T-cell (primary cell): ENCODE data around the gene AQP3. TPM values are rescaled to one million over a fixed set of nuclear protein-coding genes. Genes with fewer than 3 reads are reported as not detected.
"Not testable (repeated sequence)": the region's sequence is repeated elsewhere in the genome, so short reads cannot be mapped to it uniquely, and the experiment has no call there.

Experiments
- ATAC-seq, 4 experiments: fragments of 200-7000 bp in 3 of 4; fragments of 150-1000 bp in 1 of 4; cut with Tn5 transposase; replicated peaks in 1 of 4; 1 replicate in 3 of 4; 2 replicates in 1 of 4; pipeline ENCODE4 v1.10.0; 2021; ENCODE audit warnings: moderate library complexity in 3 of 4, mild to moderate bottlenecking in 2 of 4, moderate number of reproducible peaks in 1 of 4
- CTCF ChIA-PET, 2 donors: fragments of 300-600 bp; sonication (Branson Sonifier 250); formaldehyde crosslinking; loops; one replicate each; lab custom pipeline; 2022; ENCODE audit warnings: antibody characterized with exemption in 2 of 2; lab: Charles Lee
- POLR2A ChIA-PET, 2 donors: fragments of 300-600 bp; sonication (Branson Sonifier 250); formaldehyde crosslinking; loops; one replicate each; lab custom pipeline; 2022; ENCODE audit warnings: antibody characterized with exemption in 2 of 2; lab: Charles Lee
- DNase-seq, 35 experiments: peaks; one replicate each; pipeline versions ENCODE4 v3.0.0 to v3.0.0-alpha.2; 2013 to 2023
- H3K27ac ChIP-seq: one replicate; pipeline ENCODE4 v1.5.1; 2013; ENCODE audit warnings: low read length
- H3K27me3 ChIP-seq, 2 experiments: replicated peaks in 1 of 2; 1 replicate in 1 of 2; 2 replicates in 1 of 2; pipeline versions ENCODE4 v1.6.1 to v1.7.0; 2013; ENCODE audit warnings: low read length in 1 of 2, mixed read lengths in 1 of 2; ENCODE audit not compliant: control insufficient read depth in 2 of 2, insufficient read depth in 2 of 2; ENCODE audit errors: extremely low read depth in 1 of 2
- H3K36me3 ChIP-seq, 2 donors: 1 replicate in 1 of 2; 2 replicates in 1 of 2; pipeline versions ENCODE4 v1.6.1 to v1.7.0; 2013; ENCODE audit warnings: low read length in 1 of 2; ENCODE audit not compliant: control insufficient read depth in 2 of 2, insufficient read depth in 1 of 2; ENCODE audit errors: extremely low read depth in 1 of 2
- H3K4me1 ChIP-seq, 2 experiments: 1 replicate in 1 of 2; 2 replicates in 1 of 2; pipeline versions ENCODE4 v1.6.1 to v1.7.0; 2013; ENCODE audit warnings: low read length in 2 of 2, mixed read lengths in 1 of 2; ENCODE audit not compliant: insufficient read depth in 2 of 2, control insufficient read depth in 1 of 2; ENCODE audit errors: extremely low read depth in 1 of 2
- H3K4me3 ChIP-seq, 2 donors: 1 replicate in 1 of 2; 2 replicates in 1 of 2; pipeline versions ENCODE4 v1.5.1 to v1.7.0; 2013; ENCODE audit warnings: mild to moderate bottlenecking in 2 of 2, low read length in 1 of 2, moderate library complexity in 1 of 2; ENCODE audit not compliant: control insufficient read depth in 1 of 2; ENCODE audit errors: extremely low read depth in 1 of 2
- H3K9me3 ChIP-seq: 2 replicates; pipeline ENCODE4 v1.7.0; 2013
- H3K27ac Mint-ChIP-seq, 2 donors: one replicate each; pipeline ENCODE4 v1.8.0; 2020 to 2021; ENCODE audit warnings: mild to moderate bottlenecking in 2 of 2, mixed read lengths in 2 of 2
- H3K27me3 Mint-ChIP-seq, 2 donors: one replicate each; pipeline ENCODE4 v1.8.0; 2021 to 2022; ENCODE audit warnings: mixed read lengths in 2 of 2
- H3K36me3 Mint-ChIP-seq: one replicate; pipeline ENCODE4 v1.8.0; 2021; ENCODE audit warnings: mixed read lengths
- H3K4me1 Mint-ChIP-seq, 3 donors: one replicate each; pipeline ENCODE4 v1.8.0; 2020 to 2022; ENCODE audit warnings: mixed read lengths in 3 of 3, mild to moderate bottlenecking in 1 of 3
- H3K4me3 Mint-ChIP-seq, 3 donors: one replicate each; pipeline ENCODE4 v1.8.0; 2020 to 2022; ENCODE audit warnings: mild to moderate bottlenecking in 3 of 3, mixed read lengths in 3 of 3, moderate library complexity in 3 of 3
- H3K9me3 Mint-ChIP-seq, 3 donors: one replicate each; pipeline ENCODE4 v1.8.0; 2020 to 2022; ENCODE audit warnings: mixed read lengths in 3 of 3
- WGBS: methylation state at CpG from one replicate; pipeline ENCODE4 v1.1.5; 2013; ENCODE audit warnings: missing lambda C conversion rate; ENCODE audit not compliant: insufficient coverage; 5-methylcytosine and 5-hydroxymethylcytosine counted together
- total RNA-seq, 35 experiments: library from RNA in 6 of 35; stranded (reverse) in 6 of 35; fragments of 120-200 nt in 1 of 35; gene quantifications; one replicate each; pipeline versions ENCODE4 v1.2.1 to v1.2.4 and lab custom pipeline; 2013 to 2026

Gene AQP3
- total RNA-seq, 5 donors from 2014 or later (not counting 1 experiment from before 2014, with no cell fraction given): 85.7 to 130 (median 111) TPM

DNA sequence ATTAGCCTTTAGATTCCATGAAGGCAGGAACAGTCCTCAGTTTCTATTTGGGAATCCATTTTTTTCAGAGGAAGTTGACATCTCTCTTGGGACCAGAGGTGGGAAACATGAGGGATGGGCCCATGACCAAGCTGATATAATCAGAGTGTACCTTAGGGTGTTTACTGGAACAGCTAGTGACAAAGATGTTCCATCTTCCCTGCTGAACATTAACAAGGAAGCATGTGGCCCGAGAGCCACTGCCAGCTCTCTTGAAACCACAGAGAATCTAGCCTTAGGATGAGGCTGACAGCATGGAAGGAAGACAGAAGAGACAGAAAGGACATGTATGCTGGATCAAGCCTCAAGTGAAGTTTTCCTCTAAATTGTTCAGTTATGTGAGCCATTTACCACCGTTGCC is 16.0 kb downstream of the AQP3 start:
- 80% methylated on average over 1 of the region's 2 CpGs for WGBS
- H3K27ac ChIP-seq: no peak overlapping the region
- DNase-seq (no peak), ATAC-seq (no peak)
- Mint-ChIP-seq H3K9me3 (no peaks in the 10 kb centered on the region), H3K4me3 (no peak overlapping the region), H3K36me3 (no peaks in the 10 kb centered on the region), H3K4me1 (peaks cover 4 to 12% (median 6%) of the 10 kb centered on the region in 3 donors), H3K27ac (no peak overlapping the region), H3K27me3 (no peaks in the 10 kb centered on the region)
- no peaks in the 10 kb centered on the region for H3K36me3 ChIP-seq
- H3K9me3 ChIP-seq: no peaks in the 10 kb centered on the region
- CTCF ChIA-PET: no interaction called here
- H3K27me3 ChIP-seq: no peaks in the 10 kb centered on the region
- POLR2A ChIA-PET: interaction anchor here in 1 of 2 donors (0.7 kb wide), 1 partner anchor 35 kb away, joined by 4 read pairs; no protein-coding TSS in a partner anchor
- no peak overlapping the region for H3K4me3 ChIP-seq
- H3K4me1 ChIP-seq: no peaks in the 10 kb centered on the region

DNA sequence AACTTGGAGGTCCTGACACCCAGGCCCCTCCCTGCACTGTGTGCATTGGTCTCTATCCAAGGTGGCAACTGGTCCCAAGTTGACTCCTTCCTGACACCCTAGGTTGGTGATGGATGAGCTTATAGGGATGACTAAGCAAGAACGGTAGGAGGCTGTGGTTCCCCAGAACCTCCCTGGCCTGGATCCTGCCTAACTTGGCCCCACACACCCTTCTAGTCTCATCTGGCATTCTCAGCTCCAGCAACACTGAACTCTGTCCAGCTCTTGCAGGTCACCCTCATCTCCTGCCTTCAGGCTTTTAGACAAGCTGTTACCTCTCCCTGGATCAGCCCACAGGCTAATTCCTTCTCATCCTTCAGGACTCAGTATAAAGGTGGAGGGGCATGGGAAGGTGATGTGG is 16.5 kb downstream of the AQP3 start:
- H3K27ac Mint-ChIP-seq: no peak overlapping the region
- H3K27me3 ChIP-seq: no peaks in the 10 kb centered on the region
- no peaks in the 10 kb centered on the region for H3K36me3 Mint-ChIP-seq
- H3K27ac ChIP-seq: no peak overlapping the region
- H3K4me3 ChIP-seq: no peak overlapping the region
- no peaks in the 10 kb centered on the region for H3K9me3 ChIP-seq
- H3K27me3 Mint-ChIP-seq: no peaks in the 10 kb centered on the region
- DNase-seq: no peak
- 50% methylated on average over 1 of the region's 1 CpG for WGBS
- H3K4me1 ChIP-seq: no peaks in the 10 kb centered on the region
- no peak overlapping the region for H3K4me3 Mint-ChIP-seq
- no peak for ATAC-seq
- peaks cover 6 to 12% (median 8%) of the 10 kb centered on the region in 3 donors for H3K4me1 Mint-ChIP-seq
- POLR2A ChIA-PET: interaction anchor here in 1 of 2 donors (0.6 kb wide), 1 partner anchor 16 kb away, joined by 3 read pairs; the partner anchor contains the start of gene AQP3
- no peaks in the 10 kb centered on the region for H3K9me3 Mint-ChIP-seq
- H3K36me3 ChIP-seq: no peaks in the 10 kb centered on the region
- CTCF ChIA-PET: no interaction called here

DNA sequence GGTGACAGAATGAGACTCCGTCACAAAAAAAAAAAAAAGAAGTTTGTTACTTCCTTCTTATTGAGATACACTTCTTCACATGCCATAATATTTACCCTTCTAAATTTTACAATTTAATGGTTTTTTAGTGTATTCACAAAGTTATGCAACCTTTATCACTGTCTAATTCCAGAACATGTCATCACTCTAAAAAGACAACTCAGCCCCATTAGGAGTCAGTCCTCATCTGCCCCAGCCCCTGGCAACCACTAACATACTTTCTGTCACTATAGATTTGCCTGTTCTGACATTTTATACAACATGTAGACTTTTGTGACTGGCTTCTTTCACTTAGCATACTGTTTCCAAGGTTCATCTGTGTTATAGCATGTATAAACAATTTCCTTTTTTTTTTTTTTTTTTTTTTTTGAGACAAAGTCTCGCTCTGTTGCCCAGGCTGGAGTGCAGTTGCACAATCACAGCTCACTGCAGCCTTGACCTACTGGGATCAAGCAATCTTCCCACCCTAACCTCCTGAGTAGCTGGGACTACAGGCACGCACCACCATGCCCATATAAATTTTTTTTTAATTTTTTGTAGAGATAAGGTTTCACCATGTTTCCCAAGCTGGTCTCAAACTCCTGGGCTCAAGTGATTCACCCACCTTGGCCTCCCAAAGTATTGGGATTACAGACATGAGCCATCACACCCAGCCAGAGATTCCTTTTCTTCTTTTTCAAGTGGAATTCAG is 18.0 kb downstream of the AQP3 start:
- Histone ChIP-seq H3K9me3 (no peaks in the 10 kb centered on the region), H3K27me3 (no peaks in the 10 kb centered on the region), H3K36me3 (no peaks in the 10 kb centered on the region), H3K27ac (no peak overlapping the region), H3K4me1 (no peaks in the 10 kb centered on the region), H3K4me3 (no peak overlapping the region)
- WGBS: no CpG with 5 or more reads among the region's 3 CpGs
- no peaks in the 10 kb centered on the region for H3K27me3 Mint-ChIP-seq
- H3K9me3 Mint-ChIP-seq: no peaks in the 10 kb centered on the region
- no peak for ATAC-seq
- ChIA-PET POLR2A (no interaction called here), CTCF (no interaction called here)
- no peak overlapping the region for H3K27ac Mint-ChIP-seq
- DNase-seq: no peak
- H3K36me3 Mint-ChIP-seq: no peaks in the 10 kb centered on the region
- H3K4me1 Mint-ChIP-seq: peaks cover 6 to 12% (median 8%) of the 10 kb centered on the region in 3 donors
- H3K4me3 Mint-ChIP-seq: no peak overlapping the region

DNA sequence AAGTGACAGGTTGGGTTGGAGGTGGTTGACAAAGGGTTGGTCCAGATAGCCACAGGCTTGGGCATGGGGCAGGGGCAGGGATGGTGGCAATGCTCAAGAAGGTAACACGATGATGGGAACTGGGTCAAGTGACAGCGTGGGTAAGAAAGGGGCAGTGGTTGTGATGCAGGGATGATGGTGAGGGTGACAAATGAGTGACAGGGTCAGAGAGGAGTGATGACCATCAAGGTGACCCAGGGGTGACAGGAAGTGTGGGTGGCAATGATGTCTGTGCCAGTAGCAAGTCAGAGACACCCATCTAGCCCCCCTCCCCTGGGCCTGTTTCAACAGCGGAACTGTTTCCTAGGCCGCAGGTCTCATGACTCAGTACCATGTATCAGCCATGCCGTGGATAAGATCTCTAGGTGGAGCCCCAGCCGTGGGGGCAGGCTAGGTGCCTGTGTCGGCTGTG is 20.5 kb downstream of the AQP3 start:
- Mint-ChIP-seq H3K4me3 (no peak overlapping the region), H3K4me1 (peaks cover 6 to 9% (median 8%) of the 10 kb centered on the region in 3 donors), H3K36me3 (no peaks in the 10 kb centered on the region), H3K27me3 (no peaks in the 10 kb centered on the region), H3K27ac (peak overlapping the region in 1 of 2 donors; percentile 62), H3K9me3 (no peaks in the 10 kb centered on the region)
- peak in 10 of 35 experiments; percentile 13 to 38 (median 18) for DNase-seq
- Histone ChIP-seq H3K27ac (peak overlapping the region; percentile 44), H3K36me3 (no peaks in the 10 kb centered on the region), H3K27me3 (no peaks in the 10 kb centered on the region), H3K4me1 (no peaks in the 10 kb centered on the region), H3K4me3 (no peak overlapping the region), H3K9me3 (no peaks in the 10 kb centered on the region)
- CTCF ChIA-PET: no interaction called here
- ATAC-seq: peak; percentile 39 to 69 (median 66)
- POLR2A ChIA-PET: no interaction called here
- 90% methylated on average over 7 of the region's 7 CpGs for WGBS

DNA sequence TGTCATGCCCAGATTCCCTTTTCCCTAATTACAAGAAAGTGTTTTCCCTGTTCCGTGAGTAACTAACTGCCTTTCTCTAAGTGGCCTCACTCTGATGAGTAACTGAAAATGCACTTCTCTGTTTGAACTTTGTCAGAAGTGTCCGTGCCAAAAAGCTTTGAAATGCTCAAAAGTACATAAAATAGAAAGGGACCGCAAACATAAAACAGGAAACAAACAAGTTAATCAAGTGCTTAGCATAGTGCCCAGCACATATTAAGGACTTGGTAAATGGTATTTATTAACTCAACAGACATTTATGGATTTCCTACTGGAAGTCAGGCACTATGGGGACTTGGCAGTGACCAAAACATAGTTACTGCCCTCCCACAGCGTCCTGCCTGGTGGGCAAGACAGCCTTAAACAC is 22.3 kb downstream of the AQP3 start:
- POLR2A ChIA-PET: no interaction called here
- H3K4me3 Mint-ChIP-seq: no peak overlapping the region

DNA sequence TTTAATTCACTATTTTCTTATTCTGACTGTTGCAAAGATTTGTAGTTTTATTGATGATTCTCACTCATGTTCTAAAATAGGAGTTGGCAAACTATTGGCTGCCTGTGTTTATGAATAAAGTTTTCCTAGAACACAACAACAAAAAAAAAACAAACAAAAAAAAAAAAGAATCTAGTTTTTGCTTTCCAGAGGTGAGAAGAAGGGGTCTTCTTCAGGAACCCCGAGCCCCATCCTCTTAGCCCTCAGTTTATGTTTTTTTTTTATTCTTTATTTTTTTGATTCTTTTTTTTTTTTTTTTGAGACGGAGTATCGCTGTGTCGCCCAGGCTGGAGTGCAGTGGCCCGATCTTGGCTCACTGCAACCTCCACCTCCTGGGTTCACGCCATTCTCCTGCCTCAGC is 22.9 kb downstream of the AQP3 start:
- H3K27me3 Mint-ChIP-seq, DNase-seq, H3K36me3 ChIP-seq, H3K9me3 Mint-ChIP-seq, H3K27me3 ChIP-seq, H3K4me3 ChIP-seq, H3K36me3 Mint-ChIP-seq, ATAC-seq, CTCF ChIA-PET, H3K27ac Mint-ChIP-seq, H3K9me3 ChIP-seq, H3K27ac ChIP-seq, H3K4me3 Mint-ChIP-seq, H3K4me1 ChIP-seq, POLR2A ChIA-PET: not testable (repeated sequence)
- no CpG with 5 or more reads among the region's 6 CpGs for WGBS
- H3K4me1 Mint-ChIP-seq: peaks cover 9 to 14% (median 14%) of the 10 kb centered on the region in 3 donors

More for the DNA sequence above, 22.3 kb downstream of the AQP3 start:
- H3K27ac Mint-ChIP-seq: no peak overlapping the region
- peaks cover 8 to 11% (median 10%) of the 10 kb centered on the region in 3 donors for H3K4me1 Mint-ChIP-seq
- Histone ChIP-seq H3K36me3 (no peaks in the 10 kb centered on the region), H3K9me3 (no peaks in the 10 kb centered on the region), H3K27me3 (no peaks in the 10 kb centered on the region), H3K4me1 (no peaks in the 10 kb centered on the region), H3K4me3 (no peak overlapping the region), H3K27ac (no peak overlapping the region)
- no peaks in the 10 kb centered on the region for H3K27me3 Mint-ChIP-seq
- CTCF ChIA-PET: no interaction called here
- H3K36me3 Mint-ChIP-seq: no peaks in the 10 kb centered on the region
- no peaks in the 10 kb centered on the region for H3K9me3 Mint-ChIP-seq
- DNase-seq: no peak
- 59% methylated on average over 2 of the region's 4 CpGs for WGBS
- ATAC-seq: no peak
